Measurements from ENCODE around the gene E2F8. TPM values are rescaled to one million over a fixed set of nuclear protein-coding genes. Genes with fewer than 3 reads are reported as not detected.

The E2F8 gene
- polyA plus RNA-seq, 1 of the 3 experiments (the other 2 are of a cell fraction): 2.7 TPM

- H3K79me2 ChIP-seq (ENCODE audit: insufficient read depth): no peaks in the 10 kb centered on the region
- no peaks in the 10 kb centered on the region for H3K9me3 ChIP-seq
- TF ChIP-seq, protein P1, sequence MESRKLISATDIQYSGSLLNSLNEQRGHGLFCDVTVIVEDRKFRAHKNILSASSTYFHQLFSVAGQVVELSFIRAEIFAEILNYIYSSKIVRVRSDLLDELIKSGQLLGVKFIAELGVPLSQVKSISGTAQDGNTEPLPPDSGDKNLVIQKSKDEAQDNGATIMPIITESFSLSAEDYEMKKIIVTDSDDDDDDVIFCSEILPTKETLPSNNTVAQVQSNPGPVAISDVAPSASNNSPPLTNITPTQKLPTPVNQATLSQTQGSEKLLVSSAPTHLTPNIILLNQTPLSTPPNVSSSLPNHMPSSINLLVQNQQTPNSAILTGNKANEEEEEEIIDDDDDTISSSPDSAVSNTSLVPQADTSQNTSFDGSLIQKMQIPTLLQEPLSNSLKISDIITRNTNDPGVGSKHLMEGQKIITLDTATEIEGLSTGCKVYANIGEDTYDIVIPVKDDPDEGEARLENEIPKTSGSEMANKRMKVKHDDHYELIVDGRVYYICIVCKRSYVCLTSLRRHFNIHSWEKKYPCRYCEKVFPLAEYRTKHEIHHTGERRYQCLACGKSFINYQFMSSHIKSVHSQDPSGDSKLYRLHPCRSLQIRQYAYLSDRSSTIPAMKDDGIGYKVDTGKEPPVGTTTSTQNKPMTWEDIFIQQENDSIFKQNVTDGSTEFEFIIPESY (IDR thresholded peaks at IDR 0.05; ENCODE audit: borderline replicate concordance, low read depth): no peak
- TF ChIP-seq GATA2 (CRISPR knock-in tag; IDR thresholded peaks at IDR 0.05) (no peak), RXRA (IDR thresholded peaks at IDR 0.05; ENCODE audit: borderline replicate concordance, low read depth) (no peak), NRF1 (IDR thresholded peaks at IDR 0.05; ENCODE audit: low read depth, low read length) (no peak), RCOR1 (IDR thresholded peaks at IDR 0.05; ENCODE audit: low read length) (no peak), EP300 (IDR thresholded peaks at IDR 0.05; ENCODE audit: borderline replicate concordance in 1 of 2, low read depth in 1 of 2, low read length in 1 of 2) (no peak)
- no peak overlapping the region for H3K4me3 ChIP-seq (ENCODE audit: low read depth in 2 of 2, low read length in 1 of 2)
- no peak overlapping the region for H3K9ac ChIP-seq
- ChIA-PET POLR2A (no interaction called here), CTCF (no interaction called here)
- H3K27me3 ChIP-seq (ENCODE audit: insufficient read depth): no peaks in the 10 kb centered on the region
- no peak overlapping the region for H3K4me2 ChIP-seq
- no peaks in the 10 kb centered on the region for H3K9me2 ChIP-seq
- no peaks in the 10 kb centered on the region; a peak in 2 of 4 replicates for H3K4me1 ChIP-seq (ENCODE audit: control insufficient read depth in 1 of 2, insufficient read depth in 2 of 2, low read depth in 1 of 2, low read length in 1 of 2)
- H2AFZ ChIP-seq (ENCODE audit: low read depth): no peak overlapping the region
- H3F3A ChIP-seq (replicated peaks; ENCODE audit: insufficient read depth): no peaks in the 10 kb centered on the region
- no peaks in the 10 kb centered on the region for H3K36me3 ChIP-seq (replicated peaks in 1 of 2; ENCODE audit: control insufficient read depth in 1 of 2, insufficient read depth in 2 of 2, low read length in 1 of 2)
- WGBS (ENCODE audit: low lambda C conversion rate): 70% methylated on average over 4 of the region's 4 CpGs
- H4K20me1 ChIP-seq (ENCODE audit: insufficient read depth): no peaks in the 10 kb centered on the region
- H3K27ac ChIP-seq (ENCODE audit: low read depth in 2 of 2, low read length in 1 of 2): no peak overlapping the region
- no peak for DNase-seq
Observed at GRCh38 chr11:19194620-19195308, 46.0 kb downstream of the E2F8 start.

DNA sequence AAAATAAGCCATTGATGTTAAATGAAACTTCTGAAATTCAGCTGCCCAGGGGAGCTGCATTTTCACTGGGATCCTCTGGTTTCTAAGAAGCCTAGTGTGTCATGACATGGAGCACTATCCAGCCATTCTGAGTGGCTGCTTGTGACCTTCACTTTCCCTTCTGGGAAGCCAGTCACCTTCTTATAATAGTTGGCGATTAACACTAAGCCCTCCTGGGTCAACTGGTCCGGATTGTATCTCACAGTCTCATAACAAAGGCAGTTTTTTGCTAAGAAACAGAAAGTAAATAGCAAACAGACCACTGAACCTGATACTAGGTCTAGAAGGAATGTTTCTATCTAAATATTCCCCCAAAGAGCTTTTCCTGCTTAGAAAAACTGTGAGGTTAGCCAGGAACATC lies 46.8 kb downstream of the E2F8 start:
- H3F3A ChIP-seq (replicated peaks; ENCODE audit: insufficient read depth): no peaks in the 10 kb centered on the region
- no peaks in the 10 kb centered on the region for H4K20me1 ChIP-seq (ENCODE audit: insufficient read depth)
- POLR2A ChIA-PET: no interaction called here
- H3K4me3 ChIP-seq (ENCODE audit: low read depth in 2 of 2, low read length in 1 of 2): no peak overlapping the region
- no peak overlapping the region for H2AFZ ChIP-seq (ENCODE audit: low read depth)
- H3K4me1 ChIP-seq (ENCODE audit: control insufficient read depth in 1 of 2, insufficient read depth in 2 of 2, low read depth in 1 of 2, low read length in 1 of 2): no peaks in the 10 kb centered on the region; a peak in 1 of 4 replicates
- no peaks in the 10 kb centered on the region for H3K27me3 ChIP-seq (ENCODE audit: insufficient read depth)
- TF ChIP-seq FOXM1 (IDR thresholded peaks at IDR 0.05; ENCODE audit: low read depth) (no peak), RXRA (IDR thresholded peaks at IDR 0.05; ENCODE audit: borderline replicate concordance, low read depth) (no peak), TAF1 (IDR thresholded peaks at IDR 0.05; ENCODE audit: borderline replicate concordance, low read depth, low read length) (no peak), TEAD4 (IDR thresholded peaks at IDR 0.05; ENCODE audit: borderline replicate concordance, insufficient read depth) (no peak), EP300 (IDR thresholded peaks at IDR 0.05; ENCODE audit: borderline replicate concordance in 1 of 2, low read depth in 1 of 2, low read length in 1 of 2) (no peak), RFX5 (IDR thresholded peaks at IDR 0.05; ENCODE audit: low read length) (no peak), YY1 (IDR thresholded peaks at IDR 0.05; ENCODE audit: low read depth) (no peak), FOSL2 (IDR thresholded peaks at IDR 0.05; ENCODE audit: borderline replicate concordance, low read depth) (no peak), USF1 (IDR thresholded peaks at IDR 0.05; ENCODE audit: borderline replicate concordance, low read depth) (no peak), ELF1 (IDR thresholded peaks at IDR 0.05) (no peak), SMC3 (IDR thresholded peaks at IDR 0.05; ENCODE audit: low read depth, low read length) (no peak)
- TF ChIP-seq, protein P2, sequence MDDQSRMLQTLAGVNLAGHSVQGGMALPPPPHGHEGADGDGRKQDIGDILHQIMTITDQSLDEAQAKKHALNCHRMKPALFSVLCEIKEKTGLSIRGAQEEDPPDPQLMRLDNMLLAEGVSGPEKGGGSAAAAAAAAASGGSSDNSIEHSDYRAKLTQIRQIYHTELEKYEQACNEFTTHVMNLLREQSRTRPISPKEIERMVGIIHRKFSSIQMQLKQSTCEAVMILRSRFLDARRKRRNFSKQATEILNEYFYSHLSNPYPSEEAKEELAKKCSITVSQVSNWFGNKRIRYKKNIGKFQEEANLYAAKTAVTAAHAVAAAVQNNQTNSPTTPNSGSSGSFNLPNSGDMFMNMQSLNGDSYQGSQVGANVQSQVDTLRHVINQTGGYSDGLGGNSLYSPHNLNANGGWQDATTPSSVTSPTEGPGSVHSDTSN (IDR thresholded peaks at IDR 0.05): no peak
- TF ChIP-seq, protein P3, sequence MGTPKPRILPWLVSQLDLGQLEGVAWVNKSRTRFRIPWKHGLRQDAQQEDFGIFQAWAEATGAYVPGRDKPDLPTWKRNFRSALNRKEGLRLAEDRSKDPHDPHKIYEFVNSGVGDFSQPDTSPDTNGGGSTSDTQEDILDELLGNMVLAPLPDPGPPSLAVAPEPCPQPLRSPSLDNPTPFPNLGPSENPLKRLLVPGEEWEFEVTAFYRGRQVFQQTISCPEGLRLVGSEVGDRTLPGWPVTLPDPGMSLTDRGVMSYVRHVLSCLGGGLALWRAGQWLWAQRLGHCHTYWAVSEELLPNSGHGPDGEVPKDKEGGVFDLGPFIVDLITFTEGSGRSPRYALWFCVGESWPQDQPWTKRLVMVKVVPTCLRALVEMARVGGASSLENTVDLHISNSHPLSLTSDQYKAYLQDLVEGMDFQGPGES (IDR thresholded peaks at IDR 0.05; ENCODE audit: low read depth, low read length): no peak
- TF ChIP-seq, protein P4, sequence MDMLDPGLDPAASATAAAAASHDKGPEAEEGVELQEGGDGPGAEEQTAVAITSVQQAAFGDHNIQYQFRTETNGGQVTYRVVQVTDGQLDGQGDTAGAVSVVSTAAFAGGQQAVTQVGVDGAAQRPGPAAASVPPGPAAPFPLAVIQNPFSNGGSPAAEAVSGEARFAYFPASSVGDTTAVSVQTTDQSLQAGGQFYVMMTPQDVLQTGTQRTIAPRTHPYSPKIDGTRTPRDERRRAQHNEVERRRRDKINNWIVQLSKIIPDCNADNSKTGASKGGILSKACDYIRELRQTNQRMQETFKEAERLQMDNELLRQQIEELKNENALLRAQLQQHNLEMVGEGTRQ (IDR thresholded peaks at IDR 0.05; ENCODE audit: borderline replicate concordance, low read depth, low read length): no peak
- TF ChIP-seq, protein P5, sequence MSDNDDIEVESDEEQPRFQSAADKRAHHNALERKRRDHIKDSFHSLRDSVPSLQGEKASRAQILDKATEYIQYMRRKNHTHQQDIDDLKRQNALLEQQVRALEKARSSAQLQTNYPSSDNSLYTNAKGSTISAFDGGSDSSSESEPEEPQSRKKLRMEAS (IDR thresholded peaks at IDR 0.05; ENCODE audit: low read depth): no peak
- no peak overlapping the region for H3K27ac ChIP-seq (ENCODE audit: low read depth in 2 of 2, low read length in 1 of 2)
- H3K9me3 ChIP-seq: no peaks in the 10 kb centered on the region
- H3K9ac ChIP-seq: no peak overlapping the region
- no peak overlapping the region for H3K4me2 ChIP-seq
- H3K9me2 ChIP-seq: no peaks in the 10 kb centered on the region
- H3K79me2 ChIP-seq (ENCODE audit: insufficient read depth): no peaks in the 10 kb centered on the region
- no peaks in the 10 kb centered on the region for H3K36me3 ChIP-seq (replicated peaks in 1 of 2; ENCODE audit: control insufficient read depth in 1 of 2, insufficient read depth in 2 of 2, low read length in 1 of 2)
- WGBS (ENCODE audit: low lambda C conversion rate): 91% methylated on average over 2 of the region's 2 CpGs
- no peak for DNase-seq
- CTCF ChIA-PET: interaction anchor here (1.2 kb wide), 1 partner anchor 9 kb away, joined by 3 read pairs; no protein-coding TSS in a partner anchor
